ENCODE data around the gene CLDND2. TPM values are rescaled to one million over a fixed set of nuclear protein-coding genes. Genes with fewer than 3 reads are reported as not detected.

Gene CLDND2
- total and polyA plus RNA-seq, 10 of the 15 experiments (the other 5 are each of a cell fraction or from before 2014, with no cell fraction given) = 0.24 to 7.1 (median 1.8) TPM; not detected in 1

DNA sequence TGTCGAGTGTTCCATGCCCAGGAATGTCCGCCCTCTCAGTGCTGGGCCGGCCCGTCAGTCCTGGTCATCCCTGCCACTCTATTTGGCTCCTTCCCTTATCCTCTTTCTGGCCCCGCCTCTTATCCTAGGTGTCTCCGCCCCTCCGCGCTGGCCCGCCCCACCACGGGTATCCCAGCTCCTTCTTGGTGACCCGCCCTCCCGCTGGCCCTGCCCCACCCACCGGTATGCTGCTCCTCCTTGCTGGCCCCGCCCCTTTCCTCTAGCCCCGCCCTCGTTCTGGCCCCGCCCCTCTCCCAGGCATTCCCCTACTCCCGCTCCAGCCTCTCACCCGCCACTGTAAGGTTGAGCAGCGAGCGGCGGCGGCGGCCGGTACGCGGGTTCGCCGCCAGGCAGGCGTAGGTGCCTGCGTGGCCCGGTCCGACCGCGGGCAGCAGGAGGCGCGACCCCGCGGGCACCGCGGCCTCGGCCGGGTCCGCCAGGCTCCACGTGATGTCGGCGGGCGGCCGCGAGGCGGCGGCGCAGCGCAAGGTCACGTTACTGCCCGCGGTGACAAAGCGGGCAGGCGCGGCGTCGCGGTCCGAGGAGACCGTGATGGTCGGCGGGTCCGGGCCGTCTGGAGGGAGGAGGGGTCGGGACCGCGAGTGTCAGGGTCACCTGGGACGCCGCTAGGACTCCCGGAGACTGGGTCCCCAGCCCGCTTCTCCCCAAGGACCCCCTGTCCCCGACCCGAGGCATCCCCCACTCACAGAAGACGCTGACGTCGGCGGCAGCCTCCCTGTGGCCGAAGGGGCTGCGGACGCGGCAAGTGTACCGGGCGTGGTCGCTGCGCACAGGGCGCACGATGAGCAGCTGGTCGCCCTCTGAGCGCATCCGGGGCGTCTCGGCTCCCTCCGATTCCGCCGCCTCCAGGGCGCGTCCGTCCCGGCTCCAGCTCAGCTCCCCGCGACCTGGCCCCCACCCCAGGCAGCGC is 28.8 kb downstream of the CLDND2 start (continued):
- TF ChIP-seq SMC3 (IDR thresholded peaks at IDR 0.05; ENCODE audit: borderline replicate concordance, low read length) (peak; percentile 22; the same call in 1 of the 2 replicates), CBX5 (IDR thresholded peaks at IDR 0.05; ENCODE audit: low read depth) (no peak), TCF7 (IDR thresholded peaks at IDR 0.05; ENCODE audit: borderline replicate concordance) (no peak), IRF5 (IDR thresholded peaks at IDR 0.05; ENCODE audit: borderline replicate concordance) (no peak), SIN3A (IDR thresholded peaks at IDR 0.05; ENCODE audit: low read depth, low read length) (no peak), BRCA1 (IDR thresholded peaks at IDR 0.05; ENCODE audit: low read depth, low read length) (no peak), YY1 (IDR thresholded peaks at IDR 0.05; ENCODE audit: low read depth, low read length) (no peak), ATF7 (IDR thresholded peaks at IDR 0.05; ENCODE audit: low read depth) (no peak), IRF4 (IDR thresholded peaks at IDR 0.05; ENCODE audit: low read depth, low read length) (no peak), ZNF622 (IDR thresholded peaks at IDR 0.05) (no peak), NFIC (IDR thresholded peaks at IDR 0.05; ENCODE audit: low read depth, low read length) (no peak), RUNX3 (IDR thresholded peaks at IDR 0.05; ENCODE audit: low read length) (no peak), BCLAF1 (IDR thresholded peaks at IDR 0.05) (no peak), GATAD2B (conservative IDR thresholded peaks at IDR 0.05; ENCODE audit: low read depth) (peak; percentile 93), NR2F1 (conservative IDR thresholded peaks at IDR 0.05) (peak; percentile 86), POLR2AphosphoS5 (IDR thresholded peaks at IDR 0.05; ENCODE audit: low read length) (no peak), CREM (IDR thresholded peaks at IDR 0.05; ENCODE audit: low read depth) (no peak), DPF2 (IDR thresholded peaks at IDR 0.05) (peak; percentile 81), SP1 (IDR thresholded peaks at IDR 0.05; ENCODE audit: low read depth, low read length) (peak; percentile 7), TBL1XR1 (IDR thresholded peaks at IDR 0.05; ENCODE audit: low read depth, low read length) (no peak), MYC (IDR thresholded peaks at IDR 0.05; ENCODE audit: insufficient read depth, insufficient read length, insufficient replicate concordance, low read length, severe bottlenecking) (no peak), NBN (IDR thresholded peaks at IDR 0.05) (no peak), KDM1A (IDR thresholded peaks at IDR 0.05; ENCODE audit: borderline replicate concordance) (no peak), SMARCA5 (IDR thresholded peaks at IDR 0.05) (0 out of 2 replicates have a peak, but pooled peaks have one; percentile 63)
- TF ChIP-seq, protein P1, sequence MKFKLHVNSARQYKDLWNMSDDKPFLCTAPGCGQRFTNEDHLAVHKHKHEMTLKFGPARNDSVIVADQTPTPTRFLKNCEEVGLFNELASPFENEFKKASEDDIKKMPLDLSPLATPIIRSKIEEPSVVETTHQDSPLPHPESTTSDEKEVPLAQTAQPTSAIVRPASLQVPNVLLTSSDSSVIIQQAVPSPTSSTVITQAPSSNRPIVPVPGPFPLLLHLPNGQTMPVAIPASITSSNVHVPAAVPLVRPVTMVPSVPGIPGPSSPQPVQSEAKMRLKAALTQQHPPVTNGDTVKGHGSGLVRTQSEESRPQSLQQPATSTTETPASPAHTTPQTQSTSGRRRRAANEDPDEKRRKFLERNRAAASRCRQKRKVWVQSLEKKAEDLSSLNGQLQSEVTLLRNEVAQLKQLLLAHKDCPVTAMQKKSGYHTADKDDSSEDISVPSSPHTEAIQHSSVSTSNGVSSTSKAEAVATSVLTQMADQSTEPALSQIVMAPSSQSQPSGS (IDR thresholded peaks at IDR 0.05; ENCODE audit: low read length) = no peak
- TF ChIP-seq, protein P2, sequence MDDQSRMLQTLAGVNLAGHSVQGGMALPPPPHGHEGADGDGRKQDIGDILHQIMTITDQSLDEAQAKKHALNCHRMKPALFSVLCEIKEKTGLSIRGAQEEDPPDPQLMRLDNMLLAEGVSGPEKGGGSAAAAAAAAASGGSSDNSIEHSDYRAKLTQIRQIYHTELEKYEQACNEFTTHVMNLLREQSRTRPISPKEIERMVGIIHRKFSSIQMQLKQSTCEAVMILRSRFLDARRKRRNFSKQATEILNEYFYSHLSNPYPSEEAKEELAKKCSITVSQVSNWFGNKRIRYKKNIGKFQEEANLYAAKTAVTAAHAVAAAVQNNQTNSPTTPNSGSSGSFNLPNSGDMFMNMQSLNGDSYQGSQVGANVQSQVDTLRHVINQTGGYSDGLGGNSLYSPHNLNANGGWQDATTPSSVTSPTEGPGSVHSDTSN (IDR thresholded peaks at IDR 0.05; ENCODE audit: insufficient replicate concordance, low read depth, low read length) = peak; percentile 55
